Left lobe of liver (tissue), 2 donors: Measurements from ENCODE around the gene EXOC4. TPM values are rescaled to one million over a fixed set of nuclear protein-coding genes. Genes with fewer than 3 reads are reported as not detected.
"Not testable (repeated sequence)": the region's sequence is repeated elsewhere in the genome, so short reads cannot be mapped to it uniquely, and the experiment has no call there.

Experiments
- ATAC-seq: fragments of 200-7000 bp; cut with Tn5 transposase; one replicate; pipeline ENCODE4 v1.9.1; 2020; ENCODE audit warnings: mild to moderate bottlenecking, moderate library complexity
- DNase-seq: peaks from one replicate; pipeline ENCODE4 v3.0.0-alpha.2; 2020; ENCODE audit warnings: low spot score
- total RNA-seq: library from RNA; stranded (reverse); gene quantifications from one replicate; pipeline ENCODE4 v1.2.1, GENCODE V29; 2021
- donor health status: DM: no; HTN: no; CAD: no; lungs with moderate emphysema.
- donor health status: DM: no; HTN: yes; CAD: no.

EXOC4 gene
- total RNA-seq, 1 donor from 2014 or later = 23.1 TPM

DNA sequence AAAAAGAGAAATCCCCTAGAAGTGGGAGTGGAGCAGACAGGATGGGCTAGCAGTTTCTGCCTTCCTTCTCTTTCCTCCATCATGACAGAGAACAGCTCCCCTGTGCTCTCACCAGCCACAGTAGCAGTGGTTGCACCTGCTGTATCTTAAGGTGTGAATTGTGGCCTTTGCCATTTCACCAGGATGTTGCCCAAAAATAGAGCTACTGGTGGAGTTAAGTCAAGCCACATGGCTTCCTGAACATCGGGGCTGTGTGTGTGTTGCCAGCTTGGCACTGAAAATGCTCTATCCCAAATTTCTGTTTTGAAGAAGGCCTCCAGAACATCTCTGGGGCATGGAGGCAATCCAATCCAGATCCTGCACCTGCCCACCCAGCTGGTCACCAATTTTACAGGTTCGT lies 348.7 kb downstream of the EXOC4 start:
- ATAC-seq = no peak
- DNase-seq = no peak

GRCh38 chr7:133602291-133602690 lies 349.4 kb downstream of the EXOC4 start:
- no peak for DNase-seq
- ATAC-seq = no peak

DNA sequence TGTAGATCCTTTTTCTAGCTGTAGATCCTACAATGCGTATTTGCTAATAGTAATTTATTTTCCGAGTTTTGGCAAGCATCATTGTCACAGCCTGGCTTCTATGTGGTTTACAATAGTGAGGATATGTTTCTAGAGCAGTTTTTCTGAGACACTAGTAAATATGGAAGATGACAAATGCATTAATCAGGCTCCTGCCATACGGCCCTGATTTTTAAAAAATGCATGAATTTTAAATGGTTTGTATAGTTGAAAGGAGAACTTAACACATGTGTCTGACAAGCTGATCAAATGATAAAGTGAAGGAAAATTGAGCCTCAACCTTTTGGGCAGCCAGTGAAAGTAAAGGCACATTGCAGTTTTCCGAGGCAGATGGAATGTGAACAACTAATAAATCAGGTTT lies 354.1 kb downstream of the EXOC4 start:
- DNase-seq (no peak), ATAC-seq (no peak)

DNA sequence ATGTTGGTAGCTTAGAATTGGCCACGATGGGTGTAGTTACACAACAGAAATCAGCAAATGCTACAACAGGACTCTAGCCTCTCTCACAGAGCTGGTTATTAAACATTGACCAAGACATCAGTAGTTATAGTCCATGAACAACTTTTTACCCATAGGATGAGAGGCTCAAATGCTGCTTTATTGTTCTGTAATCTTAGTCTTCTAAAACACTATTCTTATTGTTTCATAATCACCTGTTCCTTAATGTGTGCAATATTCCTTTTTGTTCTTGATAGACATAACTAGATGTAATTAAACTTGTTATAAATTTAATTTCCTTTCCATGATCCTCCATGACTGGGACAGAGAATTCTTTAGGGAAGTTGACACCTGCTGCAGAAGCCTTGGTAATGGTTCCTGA lies 356.9 kb downstream of the EXOC4 start:
- DNase-seq (no peak), ATAC-seq (no peak)

GRCh38 chr7:133611955-133612354 lies 359.1 kb downstream of the EXOC4 start:
- ATAC-seq (no peak), DNase-seq (no peak)

DNA sequence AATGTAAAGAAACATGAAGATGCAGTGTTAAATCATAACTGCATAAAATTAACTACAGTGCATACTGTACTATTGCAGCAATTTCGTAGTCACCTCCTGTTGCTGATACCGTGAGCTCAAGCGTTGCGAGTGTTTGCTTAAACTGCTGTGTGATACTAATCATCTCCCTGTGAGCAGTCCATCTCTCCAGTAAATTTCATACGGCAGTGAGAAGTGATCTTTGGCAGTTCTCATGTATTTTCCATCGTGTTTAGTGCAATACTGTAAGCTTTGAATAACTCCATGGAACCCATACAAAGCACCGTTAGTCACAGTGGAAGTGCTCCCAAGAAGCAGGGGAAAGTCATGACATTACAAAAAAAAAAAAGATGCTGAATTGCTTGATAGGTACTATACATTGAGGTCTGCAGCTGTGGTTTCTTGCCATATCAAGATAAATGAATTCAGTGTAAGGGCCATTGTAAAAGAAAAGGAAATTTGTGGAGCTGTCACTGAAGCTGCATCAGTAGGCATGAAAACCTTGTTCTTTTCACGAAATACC lies 360.4 kb downstream of the EXOC4 start:
- ATAC-seq (no peak), DNase-seq (no peak)

DNA sequence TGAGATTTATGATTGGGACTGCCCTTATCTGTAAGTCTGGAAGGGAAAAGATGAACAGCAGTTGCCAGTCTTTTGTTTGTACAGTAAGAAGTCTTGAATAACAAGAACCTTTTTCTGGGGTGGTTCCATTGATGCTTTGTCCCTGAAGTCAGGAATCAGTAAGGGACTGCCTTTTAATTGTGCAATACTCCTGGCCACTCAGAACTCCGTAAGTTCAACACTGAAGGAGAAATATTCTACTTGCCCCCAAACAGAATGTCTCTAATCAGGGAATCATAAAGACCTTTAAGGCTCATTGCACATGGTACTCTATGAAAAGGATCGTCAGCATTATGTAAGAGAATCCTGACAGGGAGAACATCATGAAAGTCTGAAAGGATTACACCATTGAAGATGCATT lies 361.4 kb downstream of the EXOC4 start:
- ATAC-seq = no peak
- no peak for DNase-seq

GRCh38 chr7:133618970-133619369 lies 366.1 kb downstream of the EXOC4 start:
- DNase-seq (no peak), ATAC-seq (no peak)

DNA sequence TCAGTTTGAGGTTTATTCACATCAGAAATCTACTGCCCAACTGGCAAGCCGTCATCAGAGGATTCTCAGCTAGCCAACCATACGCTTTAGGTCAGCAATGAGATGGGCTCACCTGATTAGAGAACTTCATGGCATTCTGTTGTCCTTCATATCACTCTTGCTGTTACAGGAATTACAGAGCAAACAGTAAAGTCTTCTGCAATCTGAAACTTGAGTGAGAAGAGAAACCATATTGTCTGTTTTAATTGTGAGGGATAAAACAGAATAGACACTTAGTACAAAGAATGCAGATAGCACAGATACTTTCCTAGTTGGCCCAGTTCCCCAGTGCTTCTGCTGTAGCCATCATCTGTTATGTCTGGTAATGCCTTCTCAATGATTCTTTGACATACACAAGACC lies 366.6 kb downstream of the EXOC4 start:
- DNase-seq = no peak
- no peak for ATAC-seq

DNA sequence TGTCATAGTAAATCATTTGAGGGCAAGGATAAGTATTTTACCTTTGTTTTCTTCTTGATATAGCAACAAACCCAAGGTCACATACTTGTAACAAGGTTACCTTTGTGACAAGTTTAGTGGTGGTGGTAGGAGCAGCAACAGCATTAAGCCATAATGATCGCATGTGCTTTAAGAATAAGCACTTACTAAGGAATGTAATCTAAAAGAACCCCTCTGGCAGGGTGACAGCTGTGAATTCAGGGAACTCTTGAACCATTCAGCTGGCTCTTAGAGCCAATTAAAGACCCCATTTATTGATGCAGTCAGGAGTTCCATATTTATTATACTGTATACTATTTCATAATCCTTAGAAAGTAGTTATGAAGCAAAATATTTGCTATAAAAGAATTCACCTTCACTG lies 370.8 kb downstream of the EXOC4 start:
- no peak for DNase-seq
- ATAC-seq = no peak

- DNase-seq (no peak), ATAC-seq (no peak)
Measured at GRCh38 chr7:133625046-133625445, 372.2 kb downstream of the EXOC4 start.

DNA sequence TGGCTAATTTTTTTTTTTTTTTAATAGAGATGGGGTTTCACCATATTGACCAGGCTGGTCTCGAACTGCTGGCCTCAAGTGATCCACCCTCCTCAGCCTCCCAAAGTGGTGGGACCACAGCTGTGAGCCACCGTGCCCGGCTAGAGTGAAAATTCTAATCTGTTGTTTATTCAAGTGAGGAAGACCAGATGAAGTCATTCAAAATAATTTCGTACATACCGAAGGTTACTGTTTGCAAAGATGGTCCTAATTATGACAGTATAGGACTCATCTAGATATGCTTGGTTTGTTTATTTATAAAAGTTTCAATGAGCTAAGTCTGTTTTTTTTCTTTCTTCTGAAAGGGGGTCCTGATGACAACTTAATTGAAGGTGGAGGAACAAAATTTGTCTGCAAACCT lies 376.8 kb downstream of the EXOC4 start:
- ATAC-seq (no peak), DNase-seq (no peak)

- ATAC-seq (no peak), DNase-seq (no peak)
Measured at GRCh38 chr7:133633055-133633454, 380.2 kb downstream of the EXOC4 start.

DNA sequence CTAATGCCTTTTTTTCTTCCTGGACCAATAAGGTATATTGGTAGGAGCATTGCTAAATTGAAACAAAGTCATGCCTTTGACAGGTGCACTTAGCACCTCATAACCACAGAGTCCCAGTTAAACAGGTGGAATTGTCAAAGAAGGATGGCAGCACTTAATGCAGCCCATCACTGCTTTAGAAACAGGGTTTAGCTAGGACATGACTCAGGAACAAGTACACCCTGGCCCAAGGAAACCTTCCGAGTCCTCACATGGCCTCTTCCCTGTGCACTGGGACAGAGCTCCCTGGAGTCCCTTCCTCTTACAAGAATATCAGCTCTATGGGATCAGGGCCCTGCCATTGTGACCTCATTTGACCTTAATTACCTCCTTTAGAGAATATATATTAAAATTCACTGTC lies 382.7 kb downstream of the EXOC4 start:
- DNase-seq = no peak
- ATAC-seq = no peak

- DNase-seq (no peak), ATAC-seq (no peak)
Measured at GRCh38 chr7:133638857-133639256, 386.0 kb downstream of the EXOC4 start.

DNA sequence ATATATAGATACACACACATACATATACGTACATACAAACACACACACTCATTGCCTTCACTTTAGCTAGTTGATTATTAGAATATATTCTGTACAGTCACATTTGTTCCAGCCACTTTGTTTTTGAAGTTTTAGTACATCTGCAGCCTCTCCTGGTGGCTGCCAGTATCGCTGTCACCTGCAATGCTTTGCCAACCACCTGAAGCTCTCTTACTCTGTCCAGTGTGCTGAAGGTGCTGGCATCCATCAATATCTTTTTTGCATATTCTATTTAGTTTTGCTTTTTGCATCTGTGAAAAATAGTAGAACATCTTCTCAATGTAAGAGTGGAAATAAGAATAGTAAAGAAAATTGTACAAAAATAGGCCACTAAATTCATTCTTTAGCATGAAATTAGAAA lies 388.6 kb downstream of the EXOC4 start:
- no peak for ATAC-seq
- DNase-seq = no peak

GRCh38 chr7:133642907-133643306 lies 390.0 kb downstream of the EXOC4 start:
- DNase-seq (no peak), ATAC-seq (no peak)

GRCh38 chr7:133643652-133644051 lies 390.8 kb downstream of the EXOC4 start:
- DNase-seq, ATAC-seq: not testable (repeated sequence)

GRCh38 chr7:133645884-133646391 lies 393.1 kb downstream of the EXOC4 start:
- ATAC-seq = no peak
- no peak for DNase-seq

DNA sequence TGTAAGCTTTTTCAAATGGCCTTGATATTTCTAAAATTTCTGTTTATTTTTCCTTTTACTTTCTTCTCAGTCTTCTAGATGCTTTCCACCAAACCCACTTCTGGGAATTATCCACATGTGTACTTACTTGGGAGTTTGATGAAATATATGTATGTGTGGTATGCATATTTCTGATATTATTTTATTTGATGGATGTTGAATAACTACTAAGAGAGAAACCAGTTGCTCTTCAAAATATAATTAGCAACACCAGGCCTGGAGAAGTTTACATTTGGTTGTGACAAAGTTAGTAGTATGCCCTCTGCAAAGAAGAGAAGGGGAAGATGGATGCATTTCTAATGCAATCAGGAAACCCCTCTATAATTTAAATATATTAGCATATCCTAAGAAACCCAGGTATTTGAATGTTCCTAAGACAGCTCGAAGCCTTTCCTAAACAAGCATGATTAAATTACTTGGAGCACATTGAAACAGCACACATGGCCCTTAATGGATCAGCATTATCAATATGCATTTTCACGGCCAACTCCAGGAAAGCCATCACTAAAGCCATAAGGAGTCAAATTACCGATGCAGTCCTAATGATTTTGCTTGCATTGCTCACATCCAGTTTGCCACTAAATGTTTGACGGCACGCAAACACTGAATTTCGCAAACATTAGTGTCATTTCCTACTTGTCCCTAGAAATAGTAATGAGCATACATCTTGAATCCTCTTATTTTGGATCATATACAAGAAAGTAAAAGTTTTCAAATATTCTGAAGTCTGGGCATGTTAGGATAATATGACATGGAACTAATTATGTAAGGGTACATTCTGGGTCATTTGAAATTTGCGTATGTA lies 393.8 kb downstream of the EXOC4 start:
- DNase-seq = no peak
- no peak for ATAC-seq

DNA sequence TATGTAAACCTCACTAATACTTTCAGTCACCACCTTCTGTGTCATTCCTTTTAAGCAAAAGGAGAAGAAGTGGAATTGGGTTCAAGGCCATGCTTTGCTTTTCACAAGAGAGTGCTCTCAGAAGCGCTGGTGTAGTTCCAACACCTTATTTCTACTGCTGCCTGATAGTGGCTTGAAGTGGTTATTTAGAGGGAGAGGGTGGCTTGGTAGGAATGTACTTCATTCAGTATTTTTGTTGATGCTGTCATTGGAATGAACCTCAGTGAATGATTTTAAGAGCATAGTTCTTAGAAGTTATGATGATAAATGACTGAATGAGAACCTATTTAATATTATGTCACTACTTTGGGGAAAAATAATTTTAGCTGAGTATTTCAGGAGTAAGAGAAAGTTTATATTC lies 396.7 kb downstream of the EXOC4 start:
- ATAC-seq (no peak), DNase-seq (no peak)

DNA sequence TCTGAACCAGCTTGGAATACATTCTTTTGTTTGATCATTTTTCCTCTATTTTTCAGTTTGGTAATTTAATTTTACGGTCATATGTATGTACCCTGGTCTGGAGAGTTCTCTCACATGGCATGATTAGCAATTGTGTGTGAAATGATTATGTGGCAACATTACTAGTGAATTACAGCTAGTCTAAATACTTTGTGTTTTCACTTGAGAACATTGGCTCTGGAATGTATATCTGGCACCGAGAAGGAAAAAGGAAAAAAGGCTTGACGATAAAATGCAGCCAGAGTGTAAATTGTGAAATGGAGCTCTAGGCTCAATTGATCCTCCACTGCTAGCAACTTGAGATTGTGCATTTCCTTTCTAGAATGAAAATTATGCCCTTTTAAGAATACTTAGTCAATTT lies 397.2 kb downstream of the EXOC4 start:
- no peak for ATAC-seq
- no peak for DNase-seq
